Aorta (tissue), 5 donors: Measurements from ENCODE around the gene REPIN1. TPM values are rescaled to one million over a fixed set of nuclear protein-coding genes. Genes with fewer than 3 reads are reported as not detected.
A peak's percentile ranks its signal among the peaks of the same experiment; 100 is the strongest.

Experiments
- ATAC-seq: fragments of 200-7000 bp; cut with Tn5 transposase; one replicate; pipeline ENCODE4 v1.9.1; 2022; ENCODE audit warnings: moderate library complexity; ENCODE audit not compliant: low FRiP score
- DNase-seq, 2 donors: peaks; one replicate each; pipeline ENCODE4 v3.0.0-alpha.2; 2020
- H3K27ac ChIP-seq, 2 donors: one replicate each; pipeline ENCODE4 v1.5.1; 2013; ENCODE audit warnings: low read length in 2 of 2, mild to moderate bottlenecking in 2 of 2, moderate library complexity in 2 of 2, control low read depth in 1 of 2, inconsistent platforms in 1 of 2, low read depth in 1 of 2
- H3K27me3 ChIP-seq, 2 donors: one replicate each; pipeline ENCODE4 v1.6.1; 2013; ENCODE audit warnings: control low read depth in 1 of 2, low read length in 1 of 2, mild to moderate bottlenecking in 1 of 2, moderate library complexity in 1 of 2; ENCODE audit not compliant: insufficient read depth in 2 of 2, control insufficient read depth in 1 of 2
- H3K36me3 ChIP-seq, 2 donors: one replicate each; pipeline ENCODE4 v1.6.1; 2013; ENCODE audit warnings: control low read depth in 1 of 2, low read length in 1 of 2, mild to moderate bottlenecking in 1 of 2; ENCODE audit not compliant: insufficient read depth in 2 of 2, control insufficient read depth in 1 of 2
- H3K4me1 ChIP-seq, 2 donors: one replicate each; pipeline ENCODE4 v1.6.1; 2013; ENCODE audit warnings: low read length in 2 of 2, control low read depth in 1 of 2, mild to moderate bottlenecking in 1 of 2, moderate library complexity in 1 of 2; ENCODE audit not compliant: insufficient read depth in 2 of 2, control insufficient read depth in 1 of 2
- H3K4me3 ChIP-seq, 2 donors: one replicate each; pipeline ENCODE4 v1.5.1; 2013; ENCODE audit warnings: low read length in 2 of 2, control low read depth in 1 of 2, mild to moderate bottlenecking in 1 of 2
- H3K9me3 ChIP-seq: one replicate; pipeline ENCODE4 v1.6.1; 2013; ENCODE audit warnings: mild to moderate bottlenecking, low read length; ENCODE audit not compliant: control insufficient read depth
- WGBS, 2 donors: extraction: QIAGEN DNeasy Blood & Tissue Kit; methylation state at CpG; one replicate each; pipeline ENCODE4 v1.1.7; 2013; 5-methylcytosine and 5-hydroxymethylcytosine counted together
- intact Hi-C, 2 donors: fragments of 100-400 bp; cut with DNase I; formaldehyde crosslinking; loops; one replicate each; pipeline versions ENCODE4 v1.14.2 to v1.15.0; 2022
- polyA plus RNA-seq, 2 donors: library from polyadenylated mRNA; stranded (reverse); fragments of 200-250 nt; gene quantifications; one replicate each; pipeline ENCODE4 v1.2.3, GENCODE V29; 2013
- total RNA-seq, 2 donors: library from RNA; stranded (reverse); fragmentation: NEBNext Ultra II Directional; extraction: Animal tissue kit (Norgen Biotek cat#: 25700); gene quantifications; one replicate each; pipeline ENCODE4 v1.2.1, GENCODE V29; 2021
- donor health status: healthy with polysubstance abuse.
- donor health status: Bipolar disorder and iron deficiency.
- donor health status: DM: no; HTN: no; CAD: no.
- donor health status: DM: no; HTN: no; CAD: no.
- donor health status: DM: yes; HTN: yes; CAD: no.

Gene REPIN1
- total and polyA plus RNA-seq, 4 donors = 19.7 to 56.7 (median 48.4) TPM

- ATAC-seq = no peak
- Histone ChIP-seq H3K27me3 (no peaks in the 10 kb centered on the region), H3K4me1 (no peaks in the 10 kb centered on the region), H3K27ac (no peak overlapping the region), H3K36me3 (no peaks in the 10 kb centered on the region), H3K9me3 (no peaks in the 10 kb centered on the region), H3K4me3 (no peak overlapping the region)
- WGBS, 2 donors = 51 to 55% methylated on average over 7 of the region's 7 CpGs
- DNase-seq = no peak
- intact Hi-C loops = no loop called here
These were observed 33.4 kb upstream of the REPIN1 start for GRCh38 chr7:150335108-150335773.

- Histone ChIP-seq H3K4me1 (no peaks in the 10 kb centered on the region), H3K4me3 (no peak overlapping the region), H3K27me3 (no peaks in the 10 kb centered on the region), H3K36me3 (no peaks in the 10 kb centered on the region), H3K9me3 (no peaks in the 10 kb centered on the region), H3K27ac (no peak overlapping the region)
- no peak for ATAC-seq
- DNase-seq = no peak
- intact Hi-C loops = no loop called here
- WGBS, 2 donors = 54 to 56% methylated on average over 6 of the region's 6 CpGs
These were observed 32.9 kb upstream of the REPIN1 start for GRCh38 chr7:150335774-150336112.

GRCh38 chr7:150336746-150337145, 31.9 kb upstream of the REPIN1 start:
- no peaks in the 10 kb centered on the region for H3K4me1 ChIP-seq
- ATAC-seq (no peak), DNase-seq (no peak)
- no peaks in the 10 kb centered on the region for H3K9me3 ChIP-seq
- no peak overlapping the region for H3K27ac ChIP-seq
- 97 to 98% methylated on average over 14 of the region's 14 CpGs for WGBS, 2 donors
- no peak overlapping the region for H3K4me3 ChIP-seq
- no peaks in the 10 kb centered on the region for H3K27me3 ChIP-seq
- intact Hi-C loops = no loop called here
- H3K36me3 ChIP-seq = no peaks in the 10 kb centered on the region

GRCh38 chr7:150337179-150337578, 31.4 kb upstream of the REPIN1 start:
- no peaks in the 10 kb centered on the region for H3K9me3 ChIP-seq
- WGBS, 2 donors = 93 to 96% methylated on average over 18 of the region's 18 CpGs
- H3K27me3 ChIP-seq = no peaks in the 10 kb centered on the region
- intact Hi-C loops = no loop called here
- H3K4me1 ChIP-seq = no peaks in the 10 kb centered on the region
- no peaks in the 10 kb centered on the region for H3K36me3 ChIP-seq
- ATAC-seq = no peak
- no peak overlapping the region for H3K27ac ChIP-seq
- no peak overlapping the region for H3K4me3 ChIP-seq
- DNase-seq = no peak

- no peak overlapping the region for H3K4me3 ChIP-seq
- H3K27me3 ChIP-seq = no peaks in the 10 kb centered on the region
- no peaks in the 10 kb centered on the region for H3K9me3 ChIP-seq
- intact Hi-C loops = no loop called here
- ATAC-seq = no peak
- no peak overlapping the region for H3K27ac ChIP-seq
- WGBS, 2 donors = 93 to 96% methylated on average over 6 of the region's 6 CpGs
- H3K4me1 ChIP-seq = no peaks in the 10 kb centered on the region
- DNase-seq = peak in 1 of 2 donors; percentile 63
- no peaks in the 10 kb centered on the region for H3K36me3 ChIP-seq
These were observed 31.0 kb upstream of the REPIN1 start for GRCh38 chr7:150337659-150338081.

- peak in 1 of 2 donors; percentile 42 for DNase-seq
- Histone ChIP-seq H3K27me3 (no peaks in the 10 kb centered on the region), H3K4me3 (no peak overlapping the region), H3K36me3 (no peaks in the 10 kb centered on the region), H3K9me3 (no peaks in the 10 kb centered on the region), H3K4me1 (no peaks in the 10 kb centered on the region), H3K27ac (no peak overlapping the region)
- WGBS, 2 donors = 88% methylated on average over 11 of the region's 11 CpGs
- intact Hi-C loops = no loop called here
- no peak for ATAC-seq
These were observed 30.3 kb upstream of the REPIN1 start for GRCh38 chr7:150338166-150338829.

GRCh38 chr7:150339409-150339809, 29.2 kb upstream of the REPIN1 start:
- no peak overlapping the region for H3K4me3 ChIP-seq

GRCh38 chr7:150340024-150340749, 28.4 kb upstream of the REPIN1 start:
- peak overlapping the region in 1 of 2 donors; percentile 44 for H3K4me3 ChIP-seq
- H3K9me3 ChIP-seq = peaks cover 5% of the 10 kb centered on the region
- intact Hi-C loops = loop anchor here in 1 of 2 donors (5.0 kb wide), 1 partner anchor 37 kb away; the partner anchor contains the start of gene ZNF775
- WGBS, 2 donors = 8% methylated on average over 36 to 39 of the region's 39 CpGs
- ATAC-seq = peak; percentile 29
- no peak for DNase-seq
- H3K27ac ChIP-seq = no peak overlapping the region
- no peaks in the 10 kb centered on the region for H3K36me3 ChIP-seq
- no peaks in the 10 kb centered on the region for H3K27me3 ChIP-seq
- H3K4me1 ChIP-seq = no peaks in the 10 kb centered on the region

More at GRCh38 chr7:150339409-150339809, 29.2 kb upstream of the REPIN1 start:
- Histone ChIP-seq H3K27me3 (no peaks in the 10 kb centered on the region), H3K9me3 (peaks cover 3% of the 10 kb centered on the region), H3K27ac (no peak overlapping the region), H3K4me1 (no peaks in the 10 kb centered on the region), H3K36me3 (no peaks in the 10 kb centered on the region)
- WGBS, 2 donors = 79 to 83% methylated on average over 9 of the region's 9 CpGs
- ATAC-seq (no peak), DNase-seq (no peak)
- intact Hi-C loops = no loop called here
